Measurements from ENCODE around the gene EPHA5.
A peak's percentile ranks its signal among the peaks of the same experiment; 100 is the strongest.

Gene EPHA5

DNA sequence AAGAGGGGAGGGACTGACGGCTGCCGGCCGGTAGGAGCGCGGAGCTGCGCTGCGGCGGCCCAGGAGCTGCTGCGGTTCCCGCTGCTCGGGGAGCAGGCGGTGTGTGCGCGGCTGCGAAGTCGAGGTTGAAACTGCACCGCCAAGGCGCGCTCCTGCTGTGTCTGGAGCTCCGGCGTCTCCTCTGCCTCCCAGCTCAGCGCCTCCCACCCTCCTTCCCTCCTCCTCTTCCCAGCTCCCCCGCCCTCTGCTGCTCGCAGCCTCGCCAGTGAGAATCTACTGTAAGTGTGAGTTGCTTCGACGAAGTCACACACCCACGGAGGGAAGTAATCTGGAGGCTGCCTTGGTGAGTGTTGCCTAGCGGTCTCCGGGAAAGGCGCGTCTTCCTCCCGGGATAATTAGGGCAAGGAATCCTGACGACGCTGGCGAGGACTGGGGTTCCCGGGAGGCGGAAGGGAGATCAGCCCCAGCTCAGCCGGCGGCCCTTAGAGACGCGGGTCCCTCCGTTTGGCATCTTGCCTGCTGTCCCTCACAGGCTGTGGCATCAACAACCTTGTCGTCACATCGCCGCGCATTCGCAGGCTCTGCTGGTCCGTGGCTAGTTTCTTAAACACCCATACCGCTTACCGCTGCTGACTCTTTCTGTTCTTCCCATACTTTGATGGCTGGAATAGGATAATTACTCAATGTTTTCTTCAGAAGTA is at the start of gene EPHA5:
Gene EPHA5, minus strand, starts transcription at position 159 of the 701 bp plus-strand sequence. CDS start 747 bp downstream, outside the sequence.
- DNase-seq (ENCODE audit: low read depth): peak; percentile 90
- peak; percentile 29 for TF ChIP-seq CTCF (conservative IDR thresholded peaks at IDR 0.05; ENCODE audit: low read depth, low read length)
- H3K4me3 ChIP-seq (ENCODE audit: low read depth, low read length): peak within 1 kb of the TSS; percentile 60

- no peak for TF ChIP-seq CTCF (conservative IDR thresholded peaks at IDR 0.05; ENCODE audit: low read depth, low read length)
- H3K4me3 ChIP-seq (ENCODE audit: low read depth, low read length): no peak overlapping the region
- no peak for DNase-seq (ENCODE audit: low read depth)
Measured at GRCh38 chr4:65719635-65720034, 49.3 kb upstream of the EPHA5 start.

GRCh38 chr4:65698631-65699030 is 28.3 kb upstream of the EPHA5 start:
- no peak for DNase-seq (ENCODE audit: low read depth)
- TF ChIP-seq CTCF (conservative IDR thresholded peaks at IDR 0.05; ENCODE audit: low read depth, low read length): no peak

DNA sequence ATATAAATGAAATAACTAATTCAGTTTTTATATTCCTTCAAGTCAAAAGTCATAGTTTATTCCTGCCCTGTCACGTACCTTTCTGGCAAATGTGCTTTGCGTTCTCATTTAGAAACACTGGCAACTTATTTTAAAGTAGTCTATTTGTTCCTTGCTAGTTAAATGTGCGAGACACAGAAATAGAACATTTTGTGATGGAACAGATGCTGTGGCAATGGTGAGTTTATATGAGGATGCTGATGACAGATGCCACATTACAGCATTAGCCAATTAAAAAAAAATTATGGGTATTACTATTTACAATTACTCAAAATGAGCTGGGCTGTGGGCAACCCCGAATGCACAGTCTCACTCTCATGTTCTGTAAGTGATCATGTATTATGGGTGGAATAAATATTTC is 26.1 kb upstream of the EPHA5 start:
- no peak overlapping the region for H3K4me3 ChIP-seq (ENCODE audit: low read depth, low read length)
- no peak for TF ChIP-seq CTCF (conservative IDR thresholded peaks at IDR 0.05; ENCODE audit: low read depth, low read length)
- no peak for DNase-seq (ENCODE audit: low read depth)

More at GRCh38 chr4:65698631-65699030, 28.3 kb upstream of the EPHA5 start:
- H3K4me3 ChIP-seq (ENCODE audit: low read depth, low read length): no peak overlapping the region

DNA sequence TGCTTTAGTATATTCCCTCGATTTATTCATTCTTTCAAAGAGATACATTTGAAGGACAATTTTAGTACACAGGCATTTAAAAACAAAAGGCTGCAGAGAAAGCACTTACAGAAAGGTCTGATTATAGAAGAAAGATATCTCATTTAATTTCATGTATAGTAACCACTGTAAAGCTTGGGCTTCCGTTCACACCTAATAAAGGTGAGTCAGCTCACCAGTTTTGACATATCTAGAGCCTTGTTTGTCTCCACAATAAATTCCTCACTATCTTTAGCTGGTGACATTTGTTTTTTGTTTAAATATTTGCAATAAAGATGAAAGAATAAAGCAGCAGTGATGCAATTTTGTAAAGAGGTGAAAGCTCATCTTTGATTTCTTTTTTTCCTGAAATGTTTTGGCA is 1.1 kb upstream of the EPHA5 start:
- no peak overlapping the region for H3K4me3 ChIP-seq (ENCODE audit: low read depth, low read length)
- DNase-seq (ENCODE audit: low read depth): no peak
- no peak for TF ChIP-seq CTCF (conservative IDR thresholded peaks at IDR 0.05; ENCODE audit: low read depth, low read length)

GRCh38 chr4:65670020-65670330 is 314 bp downstream of the EPHA5 start:
- peak overlapping the region; percentile 60 for H3K4me3 ChIP-seq (ENCODE audit: low read depth, low read length)
- DNase-seq (ENCODE audit: low read depth): no peak
- no peak for TF ChIP-seq CTCF (conservative IDR thresholded peaks at IDR 0.05; ENCODE audit: low read depth, low read length)
